Prostate gland (tissue), 2 donors: ENCODE data around the gene LRRC32. TPM values are rescaled to one million over a fixed set of nuclear protein-coding genes. Genes with fewer than 3 reads are reported as not detected.
"Not testable (repeated sequence)": the region's sequence is repeated elsewhere in the genome, so short reads cannot be mapped to it uniquely, and the experiment has no call there.

Experiments used
- DNase-seq: peaks from one replicate; pipeline ENCODE4 v3.0.0-alpha.2; 2019; ENCODE audit warnings: low spot score
- H3K27ac ChIP-seq, 2 donors: fragments of 200-600 bp; sonication (generic); 2 replicates each; pipeline ENCODE4 v1.5.1; 2017 to 2019
- H3K27me3 ChIP-seq: fragments of 200-600 bp; sonication (generic); replicated peaks from 2 replicates; pipeline ENCODE4 v1.5.1; 2019; ENCODE audit not compliant: insufficient read depth
- H3K36me3 ChIP-seq, 2 donors: fragments of 200-600 bp; sonication (generic); 1 replicate in 1 of 2; 2 replicates in 1 of 2; pipeline versions ENCODE4 v1.5.1 to v1.8.1; 2017 to 2019
- H3K4me1 ChIP-seq: fragments of 200-600 bp; sonication (generic); replicated peaks from 2 replicates; pipeline ENCODE4 v1.5.1; 2019
- H3K4me3 ChIP-seq, 2 donors: fragments of 200-600 bp; sonication (generic); 2 replicates each; pipeline ENCODE4 v1.5.1; 2017 to 2019
- H3K9me3 ChIP-seq: fragments of 200-600 bp; sonication (generic); 2 replicates; pipeline ENCODE4 v1.5.1; 2017
- CTCF ChIP-seq, 4 experiments: fragments of 200-600 bp in 2 of 4; fragments of 450-650 bp in 2 of 4; sonication (generic) in 2 of 4; IDR thresholded peaks; 1 replicate in 3 of 4; 2 replicates in 1 of 4; pipeline ENCODE4 v1.5.1; 2016 to 2019; ENCODE audit warnings: antibody characterized with exemption in 4 of 4, mild to moderate bottlenecking in 2 of 4, moderate library complexity in 2 of 4
- POLR2A ChIP-seq: fragments of 450-650 bp; IDR thresholded peaks from one replicate; pipeline ENCODE4 v1.6.1; 2016; ENCODE audit warnings: antibody characterized with exemption, mild to moderate bottlenecking
- POLR2AphosphoS5 ChIP-seq: sonication (generic); formaldehyde crosslinking; IDR thresholded peaks from one replicate; pipeline ENCODE4 v1.6.1; 2017; ENCODE audit warnings: antibody characterized with exemption
- WGBS: methylation state at CpG from one replicate; pipeline ENCODE4 v1.1.5; 2018; 5-methylcytosine and 5-hydroxymethylcytosine counted together
- intact Hi-C: fragments of 100-400 bp; cut with DNase I; formaldehyde crosslinking; loops from one replicate; pipeline ENCODE4 v1.14.2; 2022
- total RNA-seq, 2 donors: library from RNA; depleted of rRNA; stranded (reverse); fragments of >200 nt; gene quantifications; one replicate each; pipeline ENCODE4 v1.1.0, GENCODE V29; 2016

Gene LRRC32
- total RNA-seq, 2 donors from 2014 or later, result 16.2 to 37.3 TPM

- no peak for DNase-seq
- H3K27me3 ChIP-seq, result no peaks in the 10 kb centered on the region
- H3K27ac ChIP-seq, result no peak overlapping the region
- H3K4me1 ChIP-seq, result no peaks in the 10 kb centered on the region
- no peaks in the 10 kb centered on the region for H3K9me3 ChIP-seq
- intact Hi-C loops, result no loop called here
- TF ChIP-seq CTCF (IDR thresholded peaks at IDR 0.05), result no peak
- no peak for TF ChIP-seq POLR2AphosphoS5
- no peak for TF ChIP-seq POLR2A
- WGBS, result 63% methylated on average over 7 of the region's 7 CpGs
- H3K36me3 ChIP-seq, result no peaks in the 10 kb centered on the region
- H3K4me3 ChIP-seq, result no peak overlapping the region
Observed at GRCh38 chr11:76621868-76622267, 48.7 kb downstream of the LRRC32 start.

GRCh38 chr11:76621466-76621865 is 49.1 kb downstream of the LRRC32 start:
- Histone ChIP-seq H3K4me3 (no peak overlapping the region), H3K4me1 (no peaks in the 10 kb centered on the region), H3K27me3 (no peaks in the 10 kb centered on the region), H3K27ac (no peak overlapping the region), H3K9me3 (no peaks in the 10 kb centered on the region), H3K36me3 (no peaks in the 10 kb centered on the region)
- TF ChIP-seq POLR2A (no peak), POLR2AphosphoS5 (no peak), CTCF (IDR thresholded peaks at IDR 0.05) (no peak)
- intact Hi-C loops, result no loop called here
- 87% methylated on average over 8 of the region's 8 CpGs for WGBS
- DNase-seq, result no peak

GRCh38 chr11:76620489-76620888 is 50.1 kb downstream of the LRRC32 start:
- Histone ChIP-seq H3K36me3 (no peaks in the 10 kb centered on the region), H3K9me3 (no peaks in the 10 kb centered on the region), H3K27me3 (no peaks in the 10 kb centered on the region), H3K4me1 (no peaks in the 10 kb centered on the region), H3K27ac (no peak overlapping the region), H3K4me3 (no peak overlapping the region)
- no peak for TF ChIP-seq CTCF (IDR thresholded peaks at IDR 0.05)
- TF ChIP-seq POLR2AphosphoS5, result no peak
- TF ChIP-seq POLR2A, result no peak
- intact Hi-C loops, result no loop called here
- WGBS, result 91% methylated on average over 2 of the region's 2 CpGs
- DNase-seq, result no peak

GRCh38 chr11:76619801-76620200 is 50.7 kb downstream of the LRRC32 start:
- H3K27ac ChIP-seq, H3K27me3 ChIP-seq, intact Hi-C loops, H3K9me3 ChIP-seq, H3K4me1 ChIP-seq, H3K36me3 ChIP-seq, DNase-seq, H3K4me3 ChIP-seq: not testable (repeated sequence)
- WGBS, result 100% methylated on average over 1 of the region's 5 CpGs

- Histone ChIP-seq H3K36me3 (no peaks in the 10 kb centered on the region), H3K27me3 (no peaks in the 10 kb centered on the region), H3K27ac (no peak overlapping the region), H3K9me3 (no peaks in the 10 kb centered on the region), H3K4me1 (no peaks in the 10 kb centered on the region), H3K4me3 (no peak overlapping the region)
- TF ChIP-seq POLR2A, result no peak
- TF ChIP-seq POLR2AphosphoS5, result no peak
- no peak for TF ChIP-seq CTCF (IDR thresholded peaks at IDR 0.05)
- WGBS, result 83% methylated on average over 7 of the region's 7 CpGs
- no peak for DNase-seq
- intact Hi-C loops, result no loop called here
Observed at GRCh38 chr11:76617553-76618265, 52.8 kb downstream of the LRRC32 start.
